Sigmoid colon (tissue), 7 donors: ENCODE data around the gene REV3L. TPM values are rescaled to one million over a fixed set of nuclear protein-coding genes. Genes with fewer than 3 reads are reported as not detected.

Experiments used
- DNase-seq: peaks from one replicate; pipeline ENCODE4 v3.0.0-alpha.2; 2019
- H3K27ac ChIP-seq, 4 donors: fragments of 200-600 bp; sonication (generic); one replicate each; pipeline ENCODE4 v1.5.1; 2016 to 2019; ENCODE audit warnings: mild to moderate bottlenecking in 1 of 4
- H3K27me3 ChIP-seq, 3 donors: fragments of 200-600 bp; sonication (generic); one replicate each; pipeline ENCODE4 v1.5.1; 2019; ENCODE audit warnings: mild to moderate bottlenecking in 1 of 3
- H3K36me3 ChIP-seq, 4 donors: fragments of 200-600 bp; sonication (generic); one replicate each; pipeline ENCODE4 v1.5.1; 2016 to 2019
- H3K4me1 ChIP-seq, 4 donors: fragments of 200-600 bp; sonication (generic); one replicate each; pipeline ENCODE4 v1.5.1; 2017 to 2019
- H3K4me3 ChIP-seq, 4 donors: fragments of 200-600 bp; sonication (generic); one replicate each; pipeline ENCODE4 v1.5.1; 2017 to 2019; ENCODE audit warnings: mild to moderate bottlenecking in 2 of 4, moderate library complexity in 1 of 4
- H3K9me3 ChIP-seq, 4 donors: fragments of 200-600 bp in 3 of 4; sonication (generic) in 3 of 4; one replicate each; pipeline versions ENCODE4 v1.5.1 to v1.6.1; 2013 to 2019
- EP300 ChIP-seq, 4 donors: sonication (generic); formaldehyde crosslinking; IDR thresholded peaks; one replicate each; pipeline ENCODE4 v1.6.1; 2017; ENCODE audit warnings: antibody characterized with exemption in 4 of 4
- POLR2A ChIP-seq, 2 donors: fragments of 450-650 bp; IDR thresholded peaks; one replicate each; pipeline ENCODE4 v1.6.1; 2016; ENCODE audit warnings: antibody characterized with exemption in 2 of 2, mild to moderate bottlenecking in 2 of 2, moderate library complexity in 2 of 2
- POLR2AphosphoS5 ChIP-seq, 4 donors: sonication (generic); formaldehyde crosslinking; IDR thresholded peaks; one replicate each; pipeline ENCODE4 v1.6.1; 2017; ENCODE audit warnings: antibody characterized with exemption in 4 of 4
- WGBS, 2 donors: extraction: QIAGEN DNeasy Blood & Tissue Kit; methylation state at CpG; one replicate each; pipeline ENCODE4 v1.1.7; 2013; 5-methylcytosine and 5-hydroxymethylcytosine counted together
- intact Hi-C: fragments of 100-400 bp; cut with DNase I; formaldehyde crosslinking; loops from one replicate; pipeline ENCODE4 v1.15.1; 2023
- polyA plus RNA-seq, 3 donors: library from polyadenylated mRNA; stranded (reverse); fragments of 200-250 nt; gene quantifications; one replicate each; pipeline ENCODE4 v1.2.3, GENCODE V29; 2013
- total RNA-seq, 4 donors: library from RNA; depleted of rRNA; stranded (reverse); fragments of >200 nt; gene quantifications; one replicate each; pipeline ENCODE4 v1.1.0, GENCODE V29; 2016
- TF ChIP-seq, protein P1 (sequence below), 4 experiments: fragments of 450-650 bp in 3 of 4; fragments of 200-600 bp in 1 of 4; IDR thresholded peaks; one replicate each; pipeline ENCODE4 v1.5.1; 2016 to 2019; ENCODE audit warnings: antibody characterized with exemption in 4 of 4, mild to moderate bottlenecking in 3 of 4, moderate library complexity in 2 of 4
- donor health status: healthy with polysubstance abuse.
- donor health status: Bipolar disorder and iron deficiency.
- donor health status: healthy.

REV3L gene
- total and polyA plus RNA-seq, 7 donors, result 3.0 to 122 (median 72.1) TPM

DNA sequence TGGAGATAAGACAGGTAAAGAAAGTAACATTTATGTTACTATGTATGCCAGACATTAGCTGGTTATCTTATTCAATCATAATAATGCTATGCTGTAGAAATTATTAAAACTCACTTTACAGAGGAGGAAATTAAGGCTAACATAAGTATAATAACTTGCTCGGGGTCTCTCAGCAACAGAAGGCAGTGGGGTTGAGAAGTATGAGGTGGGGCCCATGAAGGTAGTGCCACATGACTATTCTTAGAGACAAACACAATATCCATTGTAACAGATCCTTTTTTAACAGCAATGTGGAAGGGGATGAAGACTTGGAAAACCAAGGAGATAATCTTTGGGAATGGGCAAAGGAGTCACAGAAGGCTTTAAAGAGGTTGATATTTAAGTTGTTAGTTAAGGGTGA lies 11.5 kb downstream of the REV3L start:
- WGBS, 2 donors, result 43 to 100% methylated on average over 1 of the region's 1 CpG
- intact Hi-C loops, result no loop called here

GRCh38 chr6:111470991-111471390 lies 12.0 kb downstream of the REV3L start:
- peaks cover 0 to 6% (median 0%) of the 10 kb centered on the region in 4 donors for H3K36me3 ChIP-seq
- no peaks in the 10 kb centered on the region for H3K27me3 ChIP-seq
- H3K4me1 ChIP-seq, result peaks cover 0 to 77% (median 29%) of the 10 kb centered on the region in 4 donors
- 79 to 80% methylated on average over 2 of the region's 2 CpGs for WGBS, 2 donors
- H3K27ac ChIP-seq, result no peak overlapping the region
- no peak overlapping the region for H3K4me3 ChIP-seq
- no peak for TF ChIP-seq POLR2AphosphoS5 (IDR thresholded peaks at IDR 0.05)
- TF ChIP-seq, protein P1, sequence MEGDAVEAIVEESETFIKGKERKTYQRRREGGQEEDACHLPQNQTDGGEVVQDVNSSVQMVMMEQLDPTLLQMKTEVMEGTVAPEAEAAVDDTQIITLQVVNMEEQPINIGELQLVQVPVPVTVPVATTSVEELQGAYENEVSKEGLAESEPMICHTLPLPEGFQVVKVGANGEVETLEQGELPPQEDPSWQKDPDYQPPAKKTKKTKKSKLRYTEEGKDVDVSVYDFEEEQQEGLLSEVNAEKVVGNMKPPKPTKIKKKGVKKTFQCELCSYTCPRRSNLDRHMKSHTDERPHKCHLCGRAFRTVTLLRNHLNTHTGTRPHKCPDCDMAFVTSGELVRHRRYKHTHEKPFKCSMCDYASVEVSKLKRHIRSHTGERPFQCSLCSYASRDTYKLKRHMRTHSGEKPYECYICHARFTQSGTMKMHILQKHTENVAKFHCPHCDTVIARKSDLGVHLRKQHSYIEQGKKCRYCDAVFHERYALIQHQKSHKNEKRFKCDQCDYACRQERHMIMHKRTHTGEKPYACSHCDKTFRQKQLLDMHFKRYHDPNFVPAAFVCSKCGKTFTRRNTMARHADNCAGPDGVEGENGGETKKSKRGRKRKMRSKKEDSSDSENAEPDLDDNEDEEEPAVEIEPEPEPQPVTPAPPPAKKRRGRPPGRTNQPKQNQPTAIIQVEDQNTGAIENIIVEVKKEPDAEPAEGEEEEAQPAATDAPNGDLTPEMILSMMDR (IDR thresholded peaks at IDR 0.05), result no peak
- TF ChIP-seq POLR2A (IDR thresholded peaks at IDR 0.05), result no peak
- TF ChIP-seq EP300 (IDR thresholded peaks at IDR 0.05), result no peak
- DNase-seq, result no peak
- intact Hi-C loops, result no loop called here
- no peaks in the 10 kb centered on the region for H3K9me3 ChIP-seq

More for the DNA sequence above, 11.5 kb downstream of the REV3L start:
- DNase-seq, result no peak
- H3K4me1 ChIP-seq, result peaks cover 0 to 80% (median 29%) of the 10 kb centered on the region in 4 donors
- no peaks in the 10 kb centered on the region for H3K27me3 ChIP-seq
- no peak overlapping the region for H3K27ac ChIP-seq
- H3K4me3 ChIP-seq, result no peak overlapping the region
- peaks cover 0 to 6% (median 0%) of the 10 kb centered on the region in 4 donors for H3K36me3 ChIP-seq
- no peaks in the 10 kb centered on the region for H3K9me3 ChIP-seq
- TF ChIP-seq, protein P1 (IDR thresholded peaks at IDR 0.05), result no peak
- TF ChIP-seq POLR2AphosphoS5 (IDR thresholded peaks at IDR 0.05), result no peak
- no peak for TF ChIP-seq POLR2A (IDR thresholded peaks at IDR 0.05)
- no peak for TF ChIP-seq EP300 (IDR thresholded peaks at IDR 0.05)

- no peaks in the 10 kb centered on the region for H3K9me3 ChIP-seq
- TF ChIP-seq POLR2AphosphoS5 (IDR thresholded peaks at IDR 0.05), result no peak
- no peak for TF ChIP-seq EP300 (IDR thresholded peaks at IDR 0.05)
- TF ChIP-seq POLR2A (IDR thresholded peaks at IDR 0.05), result no peak
- TF ChIP-seq, protein P1 (IDR thresholded peaks at IDR 0.05), result no peak
- H3K4me3 ChIP-seq, result no peak overlapping the region
- H3K27ac ChIP-seq, result no peak overlapping the region
- H3K27me3 ChIP-seq, result no peaks in the 10 kb centered on the region
- no peak for DNase-seq
- WGBS, 2 donors, result 39 to 78% methylated on average over 5 of the region's 5 CpGs
- H3K4me1 ChIP-seq, result peaks cover 0 to 63% (median 21%) of the 10 kb centered on the region in 4 donors
- H3K36me3 ChIP-seq, result peaks cover 0 to 6% (median 0%) of the 10 kb centered on the region in 4 donors
- intact Hi-C loops, result no loop called here
Measured at GRCh38 chr6:111469543-111469942, 13.5 kb downstream of the REV3L start.

- no peak for DNase-seq
- peaks cover 0 to 6% (median 0%) of the 10 kb centered on the region in 4 donors for H3K36me3 ChIP-seq
- 83 to 88% methylated on average over 5 of the region's 5 CpGs for WGBS, 2 donors
- peak overlapping the region in 2 of 4 donors; percentile 12 to 21 for H3K27ac ChIP-seq
- H3K4me3 ChIP-seq, result no peak overlapping the region
- no peaks in the 10 kb centered on the region for H3K27me3 ChIP-seq
- intact Hi-C loops, result no loop called here
- H3K9me3 ChIP-seq, result no peaks in the 10 kb centered on the region
- H3K4me1 ChIP-seq, result peaks cover 0 to 61% (median 14%) of the 10 kb centered on the region in 4 donors
- TF ChIP-seq EP300 (IDR thresholded peaks at IDR 0.05), result no peak
- no peak for TF ChIP-seq POLR2A (IDR thresholded peaks at IDR 0.05)
- TF ChIP-seq, protein P1 (IDR thresholded peaks at IDR 0.05), result no peak
- TF ChIP-seq POLR2AphosphoS5 (IDR thresholded peaks at IDR 0.05), result no peak
Measured at GRCh38 chr6:111468329-111469012, 14.5 kb downstream of the REV3L start.
